NOMO-1 treated with dmso at 0.1 percent for 144 hours (cell line): ENCODE results near the gene ZNF26.
"Not testable (repeated sequence)": the region's sequence is repeated elsewhere in the genome, so short reads cannot be mapped to it uniquely, and the experiment has no call there.

Experiments used
- DNase-seq: peaks from one replicate; lab custom pipeline; 2025; ENCODE audit not compliant: unreplicated experiment; lab: John Stamatoyannopoulos, UW

Gene ZNF26

GRCh38 chr12:132955094-132956010, 30.8 kb upstream of the ZNF26 start:
- no peak for DNase-seq

GRCh38 chr12:132956011-132956788, 30.0 kb upstream of the ZNF26 start, which contains the start of gene ZNF605:
Gene ZNF605 (minus strand): TSS chr12:132956306. CDS start chr12:132945635, 10,671 bp downstream.
- peak; percentile 64 for DNase-seq

DNA sequence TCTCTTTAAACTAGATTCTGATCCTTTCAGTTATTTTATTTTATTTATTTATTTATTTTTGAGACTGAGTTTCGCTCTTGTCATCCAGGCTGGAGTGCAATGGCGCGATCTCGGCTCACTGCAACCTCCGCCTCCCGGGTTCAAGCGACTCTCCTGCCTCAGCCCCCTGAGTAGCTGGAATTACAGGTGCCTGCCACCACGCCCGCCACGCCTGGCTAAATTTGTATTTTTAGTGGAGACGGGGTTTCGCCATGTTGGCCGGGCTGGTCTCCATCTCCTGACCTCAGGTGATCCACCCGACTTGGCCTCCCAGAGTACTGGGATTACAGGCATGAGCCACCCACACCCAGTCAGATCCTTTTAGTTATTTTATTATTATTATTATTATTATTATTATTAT, 24.4 kb upstream of the ZNF26 start:
- not testable (repeated sequence) for DNase-seq

- DNase-seq: not testable (repeated sequence)
Observed at GRCh38 chr12:132963947-132964346, 22.2 kb upstream of the ZNF26 start.

DNA sequence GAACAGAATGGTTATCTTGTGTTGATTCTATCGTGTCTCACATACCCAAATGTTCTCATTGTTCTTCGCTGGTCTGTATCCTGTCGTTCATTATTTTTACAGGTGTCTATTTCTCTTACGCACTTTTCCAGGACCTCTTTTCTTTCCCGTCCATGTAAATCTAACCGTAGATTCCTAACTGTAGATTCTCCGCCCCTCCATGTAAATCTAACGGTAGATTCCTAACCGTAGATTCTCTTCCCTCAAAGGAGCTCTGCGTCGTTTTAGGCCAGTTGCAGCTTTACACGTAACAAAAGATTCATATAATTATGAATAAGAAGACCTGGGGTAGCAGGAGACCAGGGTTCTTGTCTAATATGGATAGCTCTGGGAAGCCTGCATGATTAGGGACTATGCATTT, 20.4 kb upstream of the ZNF26 start:
- DNase-seq: no peak

GRCh38 chr12:132966676-132967415, 19.3 kb upstream of the ZNF26 start:
- no peak for DNase-seq

GRCh38 chr12:132967736-132968135, 18.4 kb upstream of the ZNF26 start:
- DNase-seq: no peak

DNA sequence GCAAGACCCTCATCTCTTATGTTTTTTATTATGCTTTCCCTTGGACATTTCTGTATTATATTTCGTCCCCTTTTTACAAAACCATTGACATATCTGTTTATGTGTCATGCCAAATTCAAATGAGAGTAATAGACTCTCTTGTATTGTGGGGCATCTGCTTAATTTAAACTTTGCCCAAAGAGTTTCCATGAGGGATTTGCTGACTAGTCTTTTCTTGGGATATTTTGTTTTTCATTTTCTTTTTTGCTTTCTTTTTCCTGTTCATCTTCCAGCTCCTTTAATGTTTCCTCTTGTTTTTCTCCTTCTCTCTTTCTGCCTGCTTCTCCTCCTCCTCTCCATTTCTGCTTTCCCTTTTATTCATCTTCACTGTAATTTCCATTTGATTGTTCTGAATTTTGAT, 13.8 kb upstream of the ZNF26 start:
- no peak for DNase-seq

DNA sequence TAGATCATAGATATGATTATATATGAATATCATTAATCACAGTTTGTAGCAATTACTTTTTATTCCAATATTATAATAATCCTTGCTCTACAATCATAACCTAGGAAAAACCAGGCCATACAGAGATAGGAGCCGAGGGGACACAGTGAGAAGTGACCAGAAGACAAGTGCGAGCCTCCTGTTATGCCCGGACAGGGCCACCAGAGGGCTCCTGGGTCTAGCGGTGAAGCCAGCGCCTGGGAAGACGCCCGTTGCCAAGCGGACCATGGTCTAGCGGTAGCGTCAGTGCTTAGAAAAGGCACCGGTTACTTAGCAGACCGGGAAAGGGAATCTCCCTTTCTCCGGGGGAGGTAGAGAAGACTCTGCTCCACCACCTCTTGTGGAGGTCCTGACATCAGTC, 9.3 kb upstream of the ZNF26 start:
- not testable (repeated sequence) for DNase-seq

DNA sequence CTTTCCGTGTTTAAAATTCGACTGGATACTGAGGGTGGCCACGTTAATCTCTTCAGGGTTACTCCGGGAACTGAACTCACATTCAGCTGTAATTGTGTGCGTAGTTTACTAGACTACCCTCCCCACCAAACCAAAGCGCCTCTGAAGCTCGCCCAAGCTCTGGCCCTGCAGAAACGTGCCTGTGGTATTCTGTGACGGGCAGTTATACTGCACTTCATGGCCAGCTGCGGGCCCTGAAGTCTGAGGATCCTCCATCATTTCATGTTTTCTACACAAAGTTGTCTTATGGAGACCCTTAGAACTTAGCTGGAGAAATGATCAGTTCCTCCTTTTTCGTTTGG, 688 bp downstream of the ZNF26 start:
- no peak for DNase-seq

DNA sequence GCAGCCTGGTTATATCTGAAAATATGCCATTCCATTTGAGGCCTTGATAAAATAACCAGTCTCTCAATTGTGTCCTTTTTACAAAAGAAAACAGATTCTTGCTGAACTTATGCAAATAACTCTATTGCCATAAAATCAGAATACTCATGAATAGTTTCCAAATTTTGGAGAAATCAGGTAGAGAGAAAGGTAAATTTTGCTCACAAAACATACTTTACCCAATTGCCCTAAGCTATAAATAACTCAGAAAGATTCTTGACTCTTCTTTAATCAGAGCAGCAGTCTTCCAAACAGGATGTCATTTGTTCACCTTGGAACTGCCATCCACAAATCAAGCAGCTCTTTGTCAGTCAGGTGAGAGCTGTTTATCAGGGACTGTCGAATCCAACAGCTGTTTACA, 12.6 kb downstream of the ZNF26 start:
- DNase-seq: no peak

DNA sequence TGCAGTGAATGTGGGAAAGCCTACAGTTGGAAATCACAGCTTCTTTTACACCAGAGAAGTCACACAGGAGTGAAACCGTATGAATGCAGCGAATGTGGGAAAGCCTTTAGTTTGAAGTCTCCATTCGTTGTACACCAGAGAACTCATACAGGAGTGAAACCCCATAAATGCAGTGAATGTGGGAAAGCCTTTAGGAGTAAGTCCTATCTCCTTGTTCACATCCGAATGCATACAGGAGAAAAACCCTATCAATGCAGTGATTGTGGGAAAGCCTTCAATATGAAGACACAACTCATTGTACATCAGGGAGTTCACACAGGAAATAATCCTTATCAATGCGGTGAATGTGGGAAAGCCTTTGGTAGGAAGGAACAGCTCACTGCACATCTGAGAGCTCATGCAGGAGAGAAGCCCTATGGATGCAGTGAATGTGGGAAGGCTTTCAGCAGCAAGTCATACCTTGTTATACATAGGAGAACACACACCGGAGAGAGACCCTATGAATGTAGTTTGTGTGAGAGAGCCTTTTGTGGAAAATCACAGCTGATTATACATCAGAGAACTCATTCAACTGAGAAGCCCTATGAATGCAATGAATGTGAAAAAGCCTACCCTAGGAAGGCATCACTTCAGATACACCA, 24.6 kb downstream of the ZNF26 start:
- DNase-seq: no peak

DNA sequence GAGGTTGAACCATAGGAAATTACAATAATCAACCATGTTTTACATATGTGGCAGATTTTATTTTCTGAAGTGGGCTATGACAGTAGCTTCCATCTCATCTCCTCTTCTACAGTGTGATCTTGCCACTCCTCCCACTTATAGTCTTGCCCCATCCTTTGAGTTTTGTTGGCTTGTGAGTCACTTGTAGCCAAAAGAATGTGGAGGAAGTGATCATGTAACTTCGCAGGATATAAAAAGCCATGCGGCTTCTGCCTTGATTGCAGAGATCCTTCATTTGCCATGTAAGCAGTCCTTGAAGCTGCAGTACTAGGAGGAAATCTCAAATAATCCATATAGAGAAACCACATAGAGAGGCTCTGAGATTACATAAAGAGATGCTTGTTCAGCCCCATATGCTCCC, 37.4 kb downstream of the ZNF26 start:
- no peak for DNase-seq

DNA sequence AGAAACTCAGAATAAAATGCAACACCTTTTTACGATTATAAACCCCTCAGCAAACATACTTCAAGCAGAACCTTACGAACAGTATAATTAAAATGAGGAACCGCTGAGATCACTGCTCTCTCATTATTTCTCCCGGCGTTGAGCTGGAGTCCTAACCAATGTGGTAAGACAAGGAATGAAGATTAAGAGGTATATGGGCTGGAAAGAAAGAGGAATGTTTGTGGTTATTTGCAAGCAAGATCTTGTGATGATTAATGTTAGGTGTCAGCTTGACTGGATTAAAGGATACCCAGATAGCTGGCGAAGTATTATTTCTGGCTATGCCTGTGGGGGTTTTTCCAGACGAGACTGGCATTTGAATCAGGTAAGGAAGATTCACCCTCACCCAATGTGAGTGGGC, 40.8 kb downstream of the ZNF26 start:
- DNase-seq: no peak

- DNase-seq: peak; percentile 97
Observed at GRCh38 chr12:133037207-133038005, 51.2 kb downstream of the ZNF26 start, which contains the start of gene ZNF84. Gene ZNF84 (plus strand): TSS chr12:133037509. CDS start chr12:133041468, 3,959 bp downstream.

GRCh38 chr12:133038118-133038709, 52.0 kb downstream of the ZNF26 start:
- DNase-seq: no peak

DNA sequence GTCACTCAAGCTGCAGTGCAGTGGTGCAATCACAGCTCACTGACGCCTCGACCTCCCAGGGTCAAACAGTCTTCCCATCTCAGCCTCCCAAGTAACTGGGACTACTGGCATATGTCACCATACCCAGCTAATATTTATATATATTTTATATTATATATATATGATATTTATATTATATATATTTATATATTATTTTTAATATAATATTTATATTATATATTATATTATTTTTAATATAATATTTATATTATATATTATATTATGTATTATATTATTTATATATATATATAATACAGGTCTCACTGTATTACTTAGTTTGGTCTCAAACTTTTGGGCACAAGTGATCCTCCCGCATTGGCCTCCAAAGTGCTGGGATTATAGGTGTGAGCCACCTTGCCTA, 60.5 kb downstream of the ZNF26 start:
- no peak for DNase-seq

GRCh38 chr12:133057446-133057845, 71.3 kb downstream of the ZNF26 start:
- DNase-seq: no peak
